Activated naive CD8-positive, alpha-beta T cell treated with anti-CD3 and anti-CD28 coated beads, Interleukin-2, amount 10 ng/mL, durations not matched to agents 7 days and 5 days (primary cell): Measurements from ENCODE around the gene ELOB. TPM values are rescaled to one million over a fixed set of nuclear protein-coding genes. Genes with fewer than 3 reads are reported as not detected.

Source experiments
- total RNA-seq, 2 experiments: library from RNA; stranded (reverse); gene quantifications; one replicate each; pipeline ENCODE4 v1.2.3, GENCODE V29; 2021

Gene ELOB
- total RNA-seq, 2 experiments from 2014 or later: 205 to 210 TPM

Other genes with a start within 250 kb of the ELOB start
- gene CEMP1, start 245.9 kb downstream of the ELOB start, total RNA-seq: 1 to 10 TPM in 1 of 2 experiments, under 1 TPM in 1; 0.80 to 1.1 TPM
- gene PDPK1, start 239.3 kb downstream of the ELOB start, total RNA-seq: 10 to 100 TPM; 50.6 to 55.1 TPM
- 10 to 100 TPM; 27.5 to 30.1 TPM for gene KCTD5, start 94.8 kb downstream of the ELOB start, total RNA-seq
- 1 to 10 TPM; 1.9 to 2.2 TPM for gene PRSS27, start 57.1 kb downstream of the ELOB start, total RNA-seq
- 100 to 1,000 TPM; 740 to 773 TPM for gene SRRM2, start 24.6 kb downstream of the ELOB start, total RNA-seq
- under 1 TPM; 0.17 to 0.36 TPM for gene PRSS33, start 10.3 kb upstream of the ELOB start, total RNA-seq
- gene PRSS41, start 21.2 kb upstream of the ELOB start, total RNA-seq: not detected
- gene PRSS21, start 40.0 kb upstream of the ELOB start, total RNA-seq: 1 to 10 TPM; 5.6 to 6.9 TPM
- gene ZG16B, start 53.0 kb upstream of the ELOB start, total RNA-seq: 1 to 10 TPM; 6.7 to 8.1 TPM
- gene PRSS22, start 80.9 kb upstream of the ELOB start, total RNA-seq: not detected
- 10 to 100 TPM; 21.0 to 21.2 TPM for gene FLYWCH2, start 105.9 kb upstream of the ELOB start, total RNA-seq
- 10 to 100 TPM; 65.5 to 69.7 TPM for gene FLYWCH1, start 134.7 kb upstream of the ELOB start, total RNA-seq
- gene KREMEN2, start 187.0 kb upstream of the ELOB start, total RNA-seq: under 1 TPM in 1 of 2 experiments, not detected in 1; 0.36 TPM
- 10 to 100 TPM; 40.7 to 42.4 TPM for gene PAQR4, start 192.1 kb upstream of the ELOB start, total RNA-seq
- 100 to 1,000 TPM; 106 to 116 TPM for gene PKMYT1, start 203.2 kb upstream of the ELOB start, total RNA-seq
- not detected for gene CLDN9, start 235.6 kb upstream of the ELOB start, total RNA-seq
- not detected for gene CLDN6, start 240.9 kb upstream of the ELOB start, total RNA-seq
- gene TNFRSF12A, start 243.1 kb upstream of the ELOB start, total RNA-seq: 1 to 10 TPM; 2.9 TPM
- gene HCFC1R1, start 246.7 kb upstream of the ELOB start, total RNA-seq: 10 to 100 TPM; 38.1 to 42.6 TPM
- 10 to 100 TPM; 36.3 to 36.9 TPM for gene THOC6, start 246.8 kb upstream of the ELOB start, total RNA-seq